ENCODE data around the gene RPL35A. TPM values are rescaled to one million over a fixed set of nuclear protein-coding genes. Genes with fewer than 3 reads are reported as not detected.
"Not testable (repeated sequence)": the region's sequence is repeated elsewhere in the genome, so short reads cannot be mapped to it uniquely, and the experiment has no call there.

Gene RPL35A
- total and polyA plus RNA-seq, 2 of the 8 experiments (the other 6 are each of a cell fraction or from before 2014, with no cell fraction given): 695 to 1,393 TPM

DNA sequence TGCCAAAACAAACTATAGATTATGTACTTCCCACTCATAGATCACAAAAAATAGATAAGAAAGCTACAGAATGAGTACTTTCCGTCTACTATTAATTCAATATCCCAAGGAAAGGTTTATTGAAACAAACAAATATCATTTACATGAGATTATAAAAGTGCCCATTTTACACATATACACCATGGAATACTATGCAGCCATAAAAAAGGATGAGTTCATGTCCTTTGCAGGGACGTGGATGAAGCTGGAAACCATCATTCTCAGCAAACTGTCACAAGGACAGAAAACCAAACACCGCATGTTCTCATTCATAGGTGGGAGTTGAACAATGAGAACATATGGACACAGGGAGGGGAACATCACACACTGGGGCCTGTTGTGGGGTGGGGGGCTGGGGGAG, 22.4 kb upstream of the RPL35A start:
- H2BK12ac ChIP-seq (ENCODE audit: low read depth, low read length); H2AK5ac ChIP-seq (ENCODE audit: low read depth, low read length); H4K5ac ChIP-seq (ENCODE audit: insufficient read length, low read depth, low read length); H2BK20ac ChIP-seq (ENCODE audit: low read length); H3K14ac ChIP-seq (ENCODE audit: insufficient read length); H2BK15ac ChIP-seq (ENCODE audit: low read length); H3K79me1 ChIP-seq (ENCODE audit: low read depth, low read length); FAIRE-seq; H2AFZ ChIP-seq (ENCODE audit: low read length); H3K27me3 ChIP-seq (replicated peaks in 1 of 4; ENCODE audit: control insufficient read depth in 3 of 4, extremely low read depth in 1 of 4, insufficient read depth in 3 of 4, low read length in 3 of 4); DNase-seq (ENCODE audit: low read depth in 1 of 2, low spot score in 2 of 2); H4K91ac ChIP-seq (replicated peaks; ENCODE audit: insufficient read length, low read length); H4K8ac ChIP-seq (ENCODE audit: extremely low read depth, insufficient read depth, low read length); H3K4me2 ChIP-seq (ENCODE audit: insufficient read depth in 1 of 2, low read depth in 2 of 2, low read length in 2 of 2); H3K4ac ChIP-seq (replicated peaks; ENCODE audit: insufficient read length, low read depth, low read length); H3K23me2 ChIP-seq (ENCODE audit: low read depth, low read length); POLR2A ChIA-PET (ENCODE audit: partially characterized antibody); H3K9ac ChIP-seq (replicated peaks in 1 of 4; ENCODE audit: extremely low read depth in 1 of 4, low read depth in 3 of 4, low read length in 3 of 4); H3K4me1 ChIP-seq (replicated peaks in 1 of 4; ENCODE audit: control insufficient read depth in 3 of 4, insufficient read depth in 4 of 4, low read length in 3 of 4); H2BK5ac ChIP-seq (ENCODE audit: low read depth, low read length); H2BK120ac ChIP-seq (replicated peaks; ENCODE audit: low read depth, low read length); H4K20me1 ChIP-seq (replicated peaks in 1 of 2; ENCODE audit: control insufficient read depth in 1 of 2, insufficient read depth in 2 of 2, low read length in 2 of 2); H3K23ac ChIP-seq (ENCODE audit: insufficient read length); H3K27ac ChIP-seq (ENCODE audit: low read depth, low read length); H3K36me3 ChIP-seq (ENCODE audit: control insufficient read depth in 2 of 4, insufficient read depth in 4 of 4, low read length in 3 of 4); H3K79me2 ChIP-seq (ENCODE audit: control insufficient read depth in 1 of 2, insufficient read depth in 2 of 2, low read length in 2 of 2); H3K9me3 ChIP-seq (ENCODE audit: insufficient read depth in 2 of 2, low read depth in 1 of 2, low read length in 1 of 2); H3K4me3 ChIP-seq (ENCODE audit: extremely low read depth in 1 of 4, insufficient read depth in 2 of 4, low read depth in 3 of 4, low read length in 4 of 4); H3K18ac ChIP-seq (ENCODE audit: extremely low read depth, low read length); H3K56ac ChIP-seq (replicated peaks; ENCODE audit: insufficient read length, low read depth, low read length): not testable (repeated sequence)
- CTCF ChIA-PET (ENCODE audit: partially characterized antibody): interaction anchor here (0.7 to 2.8 kb wide), 4 partner anchors 9 to 242 kb away, joined by 3 to 20 read pairs (median 10); no protein-coding TSS in a partner anchor
- WGBS, 2 experiments (ENCODE audit: extremely low coverage in 1 of 2, insufficient coverage in 1 of 2, insufficient read length in 1 of 2, insufficient replicate concordance in 2 of 2, low coverage in 1 of 2, low lambda C conversion rate in 2 of 2, missing lambda C conversion rate in 1 of 2): 97% methylated on average over 3 of the region's 3 CpGs; no CpG with 5 or more reads in 1 of the 2 experiments
